Effector memory CD4-positive, alpha-beta T cell (primary cell): ENCODE data around the gene LAGE3.
A peak's percentile ranks its signal among the peaks of the same experiment; 100 is the strongest.

ENCODE experiments used
- DNase-seq, 3 donors: peaks; one replicate each; pipeline ENCODE4 v3.0.0-alpha.2; 2020
- H3K27ac ChIP-seq: 2 replicates; pipeline ENCODE4 v1.7.0; 2013; ENCODE audit warnings: mild to moderate bottlenecking, low read length, moderate library complexity; ENCODE audit not compliant: insufficient read depth, poor library complexity, severe bottlenecking
- H3K27me3 ChIP-seq: replicated peaks from 2 replicates; pipeline ENCODE4 v1.7.0; 2013; ENCODE audit warnings: mild to moderate bottlenecking, low read length; ENCODE audit not compliant: insufficient read depth, control insufficient read depth, poor library complexity, severe bottlenecking
- H3K36me3 ChIP-seq: 2 replicates; pipeline ENCODE4 v1.7.0; 2013; ENCODE audit warnings: mild to moderate bottlenecking, low read length, moderate library complexity; ENCODE audit not compliant: control insufficient read depth, insufficient read depth
- H3K4me1 ChIP-seq: 2 replicates; pipeline ENCODE4 v1.7.0; 2013; ENCODE audit warnings: low read length, mild to moderate bottlenecking; ENCODE audit not compliant: control insufficient read depth, insufficient read depth, poor library complexity, severe bottlenecking
- H3K4me3 ChIP-seq: 2 replicates; pipeline ENCODE4 v1.7.0; 2013; ENCODE audit warnings: low read length, low read depth, mild to moderate bottlenecking; ENCODE audit not compliant: insufficient read depth, poor library complexity, severe bottlenecking
- H3K9me3 ChIP-seq: 2 replicates; pipeline ENCODE4 v1.7.0; 2013; ENCODE audit warnings: mild to moderate bottlenecking, low read length, moderate library complexity; ENCODE audit not compliant: control insufficient read depth
- total RNA-seq, 3 donors: gene quantifications; one replicate each; lab custom pipeline; 2026; lab: John Stamatoyannopoulos, UW

The LAGE3 gene, protein sequence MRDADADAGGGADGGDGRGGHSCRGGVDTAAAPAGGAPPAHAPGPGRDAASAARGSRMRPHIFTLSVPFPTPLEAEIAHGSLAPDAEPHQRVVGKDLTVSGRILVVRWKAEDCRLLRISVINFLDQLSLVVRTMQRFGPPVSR
- total RNA-seq, result 4.4 to 8.1 (median 7.4) reads per million in 3 donors

GRCh38 chrX:154478728-154479622 is at the start of gene LAGE3:
Gene LAGE3 (minus strand): TSS chrX:154479281. CDS start chrX:154478915, 366 bp downstream.
- Histone ChIP-seq H3K9me3 (no peaks in the 10 kb centered on the region), H3K27me3 (no peaks in the 10 kb centered on the region), H3K4me3 (peak within 1 kb of the TSS; percentile 53), H3K36me3 (no peaks in the 10 kb centered on the region), H3K27ac (peak within 1 kb of the TSS; percentile 77), H3K4me1 (peaks cover 9% of the 10 kb centered on the region)
- DNase-seq, result peak; percentile 85 to 91 (median 88)

DNA sequence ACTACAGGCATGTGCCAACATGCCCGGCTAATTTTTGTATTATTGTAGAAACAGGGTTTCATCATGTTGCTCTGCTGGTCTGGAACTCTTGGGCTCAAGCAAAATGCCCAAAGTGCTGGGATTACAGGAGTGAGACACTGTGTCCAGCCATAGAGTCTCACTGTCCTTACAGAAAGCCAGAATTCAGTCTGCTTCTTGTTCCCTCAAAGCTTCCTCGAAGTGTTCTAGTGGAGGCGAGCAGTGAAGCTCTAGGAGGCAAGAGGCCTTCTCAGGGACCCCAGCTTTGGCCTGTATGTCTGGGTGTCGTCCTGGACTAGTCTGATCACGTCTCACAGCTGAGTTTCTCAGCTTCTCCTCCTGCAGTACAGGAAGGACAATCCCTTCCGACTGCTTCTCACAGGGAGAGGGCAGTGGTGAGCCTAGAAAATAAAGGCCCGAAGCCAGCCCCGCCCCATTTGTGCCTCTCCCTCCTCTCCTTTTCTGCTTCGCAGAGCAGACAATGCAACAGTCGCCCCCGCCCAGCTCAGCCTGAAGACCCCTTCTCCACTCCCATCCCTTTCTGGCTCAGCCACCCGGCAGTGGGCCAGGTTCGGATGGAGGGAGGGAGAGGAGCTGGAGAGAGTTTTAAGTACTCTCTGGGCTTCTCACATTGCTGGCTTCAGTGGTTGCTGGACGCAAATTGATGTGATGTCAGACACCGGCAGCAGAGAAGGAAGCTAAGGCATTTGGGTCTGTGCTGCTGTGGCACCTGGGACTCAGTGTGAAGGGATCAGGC is 48.0 kb upstream of the LAGE3 start:
- Histone ChIP-seq H3K27me3 (no peaks in the 10 kb centered on the region), H3K27ac (peak overlapping the region; percentile 14), H3K9me3 (no peaks in the 10 kb centered on the region), H3K4me1 (no peaks in the 10 kb centered on the region), H3K36me3 (no peaks in the 10 kb centered on the region), H3K4me3 (peak overlapping the region; percentile 7)
- DNase-seq, result peak; percentile 15 to 33 (median 31)

DNA sequence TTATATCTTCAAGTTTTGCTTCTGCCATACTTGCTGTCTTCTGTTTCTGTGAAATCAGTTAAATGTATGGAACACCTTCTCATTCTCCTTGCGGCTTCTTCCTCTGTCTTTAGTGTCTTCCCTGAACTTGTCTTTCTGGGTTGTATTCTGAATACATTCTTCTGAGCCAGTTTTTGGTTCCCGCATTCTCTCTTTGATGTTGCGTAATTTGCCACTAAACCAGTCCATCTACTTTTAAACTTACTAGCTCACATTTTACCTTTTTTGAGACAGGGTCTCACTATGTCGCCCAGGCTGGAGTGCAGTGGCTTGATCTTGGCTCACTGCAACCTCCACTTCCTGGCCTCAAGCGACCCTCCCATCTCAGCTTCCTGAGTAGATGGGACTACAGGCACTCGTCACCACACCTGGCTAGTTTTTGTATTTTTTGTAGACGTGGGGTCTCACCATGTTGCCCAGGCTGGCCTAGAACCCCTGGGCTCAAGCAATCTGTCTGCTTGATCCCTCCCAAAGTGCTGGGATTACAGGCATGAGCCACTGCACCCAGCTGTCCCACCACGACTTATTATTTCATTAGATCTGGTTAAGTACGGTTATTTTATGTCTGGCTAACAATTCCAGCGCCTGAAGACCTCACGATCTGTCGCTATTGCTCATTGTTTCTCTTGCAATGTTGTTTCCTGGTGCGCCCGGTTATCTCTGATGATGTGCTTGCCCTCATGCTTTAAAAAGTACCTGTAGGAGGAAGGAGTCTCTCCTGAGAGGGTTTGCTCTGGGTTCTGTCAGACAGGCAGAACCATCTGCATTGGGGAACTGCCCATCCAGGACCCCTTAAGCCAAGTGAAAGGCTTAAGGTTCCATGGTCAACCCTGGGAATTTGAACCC is 46.8 kb upstream of the LAGE3 start:
- Histone ChIP-seq H3K4me1 (no peaks in the 10 kb centered on the region), H3K27ac (no peak overlapping the region), H3K36me3 (no peaks in the 10 kb centered on the region), H3K27me3 (no peaks in the 10 kb centered on the region), H3K9me3 (no peaks in the 10 kb centered on the region), H3K4me3 (no peak overlapping the region)
- no peak for DNase-seq

- H3K4me3 ChIP-seq, result no peak overlapping the region
- no peak for DNase-seq
- no peaks in the 10 kb centered on the region for H3K27me3 ChIP-seq
- H3K27ac ChIP-seq, result no peak overlapping the region
- no peaks in the 10 kb centered on the region for H3K36me3 ChIP-seq
- no peaks in the 10 kb centered on the region for H3K4me1 ChIP-seq
- H3K9me3 ChIP-seq, result no peaks in the 10 kb centered on the region
These were observed 40.3 kb upstream of the LAGE3 start for GRCh38 chrX:154519389-154519788.

DNA sequence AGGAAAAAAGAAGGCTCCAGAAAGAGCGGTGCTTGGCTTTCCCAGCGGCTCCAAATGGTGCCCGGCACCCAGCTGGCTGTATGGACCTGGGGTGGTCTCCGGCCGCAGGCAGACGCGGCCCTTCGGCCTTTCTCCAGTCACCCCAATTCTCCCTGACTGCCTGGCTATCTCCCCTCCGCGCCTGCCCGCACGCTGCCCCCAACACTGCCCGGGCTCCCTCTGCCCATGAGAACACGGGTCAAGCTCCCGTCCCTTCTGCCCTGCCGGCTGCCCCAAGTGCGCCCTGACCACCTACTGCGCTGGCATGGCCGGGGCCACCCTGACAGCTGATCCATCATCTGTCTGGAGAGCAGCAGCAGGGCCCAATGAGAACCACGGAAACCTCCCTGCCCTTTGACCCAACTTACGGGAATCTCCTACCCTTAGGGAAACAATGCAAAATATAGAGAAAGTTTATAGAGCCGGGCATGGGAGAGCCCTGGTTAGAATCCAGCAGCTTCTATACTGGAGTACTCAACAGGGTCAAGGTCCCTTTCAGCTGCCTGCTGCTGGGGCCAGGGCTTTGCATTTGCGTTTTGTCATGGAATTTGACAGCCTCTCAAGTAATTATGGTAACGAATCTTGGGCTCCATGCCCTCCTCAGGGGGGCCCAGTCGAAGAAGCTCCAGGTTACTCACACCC is 38.2 kb upstream of the LAGE3 start:
- Histone ChIP-seq H3K27me3 (no peaks in the 10 kb centered on the region), H3K27ac (no peak overlapping the region), H3K4me1 (no peaks in the 10 kb centered on the region), H3K36me3 (no peaks in the 10 kb centered on the region), H3K4me3 (no peak overlapping the region), H3K9me3 (no peaks in the 10 kb centered on the region)
- no peak for DNase-seq

DNA sequence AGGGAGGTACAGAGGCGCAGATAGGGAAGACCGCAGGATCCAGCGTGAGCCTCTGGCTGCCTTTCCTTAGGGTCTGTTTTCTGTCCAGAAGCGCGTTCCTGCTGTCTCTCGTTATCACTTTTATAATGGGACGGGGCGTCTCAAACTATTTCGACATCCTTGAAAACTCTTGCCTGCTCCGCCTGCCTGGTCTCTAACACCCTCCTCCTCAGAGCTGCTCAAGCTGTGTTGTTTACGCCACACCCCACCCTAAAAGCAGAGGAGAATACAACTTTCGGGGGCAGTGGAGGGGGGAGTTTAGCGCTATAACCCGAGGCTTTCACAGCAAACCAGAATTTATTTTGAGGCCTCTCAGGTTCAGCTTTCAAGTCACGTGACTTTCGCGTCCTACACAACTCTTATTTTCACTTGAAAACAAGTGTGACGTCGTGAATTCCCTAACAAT is 37.6 kb upstream of the LAGE3 start:
- Histone ChIP-seq H3K4me1 (no peaks in the 10 kb centered on the region), H3K36me3 (no peaks in the 10 kb centered on the region), H3K4me3 (peak overlapping the region; percentile 40), H3K27ac (peak overlapping the region; percentile 60), H3K27me3 (no peaks in the 10 kb centered on the region), H3K9me3 (no peaks in the 10 kb centered on the region)
- DNase-seq, result peak in 1 of 3 donors; percentile 2

- Histone ChIP-seq H3K36me3 (no peaks in the 10 kb centered on the region), H3K27ac (peak within 1 kb of the TSS; percentile 83), H3K4me3 (peak within 1 kb of the TSS; percentile 67), H3K27me3 (no peaks in the 10 kb centered on the region), H3K9me3 (no peaks in the 10 kb centered on the region), H3K4me1 (no peaks in the 10 kb centered on the region)
- DNase-seq, result peak; percentile 87 to 89 (median 87)
These were observed 37.0 kb upstream of the LAGE3 start, which contains the start of gene FAM3A for GRCh38 chrX:154515966-154516655. Gene FAM3A (minus strand): TSS chrX:154516232. CDS start chrX:154515772, 460 bp downstream.

GRCh38 chrX:154515090-154515965 is 36.2 kb upstream of the LAGE3 start:
- no peaks in the 10 kb centered on the region for H3K36me3 ChIP-seq
- H3K27ac ChIP-seq, result peak overlapping the region; percentile 83
- DNase-seq, result peak in 1 of 3 donors; percentile 7
- peak overlapping the region; percentile 67 for H3K4me3 ChIP-seq
- H3K9me3 ChIP-seq, result no peaks in the 10 kb centered on the region
- no peaks in the 10 kb centered on the region for H3K4me1 ChIP-seq
- H3K27me3 ChIP-seq, result no peaks in the 10 kb centered on the region
